GM12878 (cell line): Measurements from ENCODE around the gene SMU1. TPM values are rescaled to one million over a fixed set of nuclear protein-coding genes. Genes with fewer than 3 reads are reported as not detected.

ENCODE experiments used
- CHD4 ChIP-seq: fragments of 200-600 bp; sonication (generic); IDR thresholded peaks from 2 replicates; pipeline ENCODE4 v1.6.1; 2016; ENCODE audit warnings: mild to moderate bottlenecking
- CTCF ChIP-seq, 3 experiments: IDR thresholded peaks in 2 of 3; conservative IDR thresholded peaks in 1 of 3; 2 replicates each; pipeline ENCODE4 v1.5.1; 2011; ENCODE audit warnings: low read depth in 3 of 3, low read length in 3 of 3, mild to moderate bottlenecking in 3 of 3, control low read depth in 2 of 3, moderate library complexity in 2 of 3, inconsistent platforms in 1 of 3, mixed read lengths in 1 of 3; ENCODE audit not compliant: control insufficient read depth in 2 of 3, insufficient read depth in 1 of 3; ENCODE audit errors: extremely low read depth in 1 of 3
- EGR1 ChIP-seq, 2 experiments: IDR thresholded peaks; 1 replicate in 1 of 2; 2 replicates in 1 of 2; pipeline ENCODE4 v1.6.1; 2011 to 2012; ENCODE audit warnings: low read depth in 2 of 2, low read length in 2 of 2, borderline replicate concordance in 1 of 2, mild to moderate bottlenecking in 1 of 2, moderate library complexity in 1 of 2
- EZH2 ChIP-seq: IDR thresholded peaks from 2 replicates; pipeline ENCODE4 v1.6.1; 2012; ENCODE audit warnings: low read depth, mild to moderate bottlenecking, control low read depth, inconsistent platforms, low read length, borderline replicate concordance; ENCODE audit not compliant: control insufficient read depth
- MAX ChIP-seq: IDR thresholded peaks from 2 replicates; pipeline ENCODE4 v1.6.1; 2012; ENCODE audit warnings: low read depth, low read length, improper control_type of control experiment
- NFYB ChIP-seq: IDR thresholded peaks from 2 replicates; pipeline ENCODE4 v1.6.1; 2011; ENCODE audit warnings: low read depth, mild to moderate bottlenecking, low read length, improper control_type of control experiment, moderate library complexity; ENCODE audit not compliant: insufficient read depth
- NR2F1 ChIP-seq: fragments of 450-650 bp; conservative IDR thresholded peaks from 2 replicates; pipeline ENCODE4 v1.6.1; 2017; ENCODE audit warnings: mild to moderate bottlenecking
- SIN3A ChIP-seq: IDR thresholded peaks from 2 replicates; pipeline ENCODE4 v1.6.1; 2012; ENCODE audit warnings: low read depth, low read length, improper control_type of control experiment
- SKIL ChIP-seq: fragments of 450-650 bp; IDR thresholded peaks from 2 replicates; pipeline ENCODE4 v1.6.1; 2017; ENCODE audit warnings: mild to moderate bottlenecking, low read depth, inconsistent platforms; ENCODE audit not compliant: poor library complexity, severe bottlenecking
- SMC3 ChIP-seq: IDR thresholded peaks from 2 replicates; pipeline ENCODE4 v1.6.1; 2011; ENCODE audit warnings: low read length, improper control_type of control experiment, borderline replicate concordance
- SREBF2 ChIP-seq: IDR thresholded peaks from 2 replicates; pipeline ENCODE4 v1.6.1; 2012; ENCODE audit warnings: mild to moderate bottlenecking, low read length
- ZBTB40 ChIP-seq: fragments of 450-650 bp; IDR thresholded peaks from 2 replicates; pipeline ENCODE4 v1.6.1; 2016; ENCODE audit warnings: mild to moderate bottlenecking, moderate library complexity, borderline replicate concordance
- ZNF687 ChIP-seq: fragments of 450-650 bp; IDR thresholded peaks from 2 replicates; pipeline ENCODE4 v1.6.1; 2017; ENCODE audit warnings: mild to moderate bottlenecking, moderate library complexity
- polyA plus RNA-seq, 11 experiments: library from polyadenylated mRNA; depleted of rRNA in 4 of 11; unstranded in 6 of 11; stranded (reverse) in 5 of 11; fragments of >200 nt; fragmentation: Nextera tagmentation in 4 of 11; fragmentation: Illumina TruSeq in 1 of 11; extraction: Ambion mirVana in 4 of 11; extraction: Trizol in 1 of 11; gene quantifications; 1 replicate in 1 of 11; 2 replicates in 10 of 11; pipeline versions ENCODE4 v1.2.1 to v1.2.3, GENCODE V29; 2011 to 2016; ENCODE audit warnings: inconsistent platforms in 2 of 11, missing spikeins in 2 of 11, low read depth in 1 of 11
- total RNA-seq, 4 experiments: library from RNA; depleted of rRNA in 3 of 4; stranded (reverse); fragments of >200 nt in 3 of 4; fragmentation: Illumina TruSeq in 1 of 4; extraction: Trizol in 1 of 4; gene quantifications; 2 replicates each; pipeline versions ENCODE4 v1.2.1 to v1.2.3, GENCODE V29; 2013 to 2021

SMU1 gene
- total and polyA plus RNA-seq, 10 of the 15 experiments (the other 5 are each of a cell fraction or from before 2014, with no cell fraction given) = 18.5 to 34.6 (median 20.9) TPM

GRCh38 chr9:33081128-33081851 lies 4.8 kb upstream of the SMU1 start (continued):
- TF ChIP-seq ZNF687 (no peak), SIN3A (no peak), EZH2 (no peak), SREBF2 (no peak), SMC3 (peak; percentile 97), NR2F1 (no peak), SKIL (no peak), ZBTB40 (no peak), CHD4 (no peak), MAX (no peak), NFYB (no peak), EGR1 (IDR thresholded peaks at IDR 0.05; ENCODE audit: borderline replicate concordance in 1 of 2, low read depth in 2 of 2, low read length in 2 of 2) (no peak), CTCF (IDR thresholded peaks at IDR 0.05 in 2 of 3, conservative IDR thresholded peaks at IDR 0.05 in 1 of 3; ENCODE audit: control insufficient read depth in 2 of 3, extremely low read depth in 1 of 3, insufficient read depth in 1 of 3, low read depth in 3 of 3, low read length in 3 of 3) (peak; percentile 65 to 86 (median 71); a peak in 5 of 6 replicates)
